SU-DHL-6 (cell line): ENCODE data around the gene CADPS.

Experiments used
- H2AFZ ChIP-seq: fragments of 200-600 bp; sonication (generic); 2 replicates; pipeline ENCODE4 v1.6.1; 2014; ENCODE audit warnings: low read depth, mild to moderate bottlenecking, moderate library complexity, mixed read lengths, antibody characterized with exemption, low read length; ENCODE audit not compliant: severe bottlenecking
- H3F3A ChIP-seq: fragments of 200-600 bp; shearing (Covaris generic); 2 replicates; pipeline ENCODE4 v1.6.0; 2016; ENCODE audit warnings: antibody characterized with exemption, mild to moderate bottlenecking; ENCODE audit not compliant: insufficient read depth
- H3K27ac ChIP-seq: fragments of 200-600 bp; sonication (generic); 2 replicates; pipeline ENCODE4 v1.5.1; 2016; ENCODE audit warnings: low read depth, mild to moderate bottlenecking, low read length, moderate library complexity, mixed read lengths
- H3K27me3 ChIP-seq: fragments of 200-600 bp; sonication (generic), shearing (Covaris generic); 2 replicates; pipeline ENCODE4 v1.6.0; 2014; ENCODE audit warnings: mild to moderate bottlenecking, low read length
- H3K36me3 ChIP-seq: fragments of 200-600 bp; sonication (generic); 2 replicates; pipeline ENCODE4 v1.6.1; 2014; ENCODE audit warnings: mild to moderate bottlenecking, low read length, mixed read lengths
- H3K4me2 ChIP-seq: fragments of 300-600, 200-600 bp; shearing (Covaris generic), sonication (generic); 2 replicates; pipeline ENCODE4 v1.6.0; 2014; ENCODE audit warnings: low read length, low read depth, mild to moderate bottlenecking; ENCODE audit not compliant: poor library complexity, severe bottlenecking
- H3K4me3 ChIP-seq: fragments of 200-600 bp; sonication (generic); 2 replicates; pipeline ENCODE4 v1.5.1; 2014; ENCODE audit warnings: antibody characterized with exemption, low read length, mild to moderate bottlenecking, mixed read lengths; ENCODE audit not compliant: insufficient read depth, poor library complexity, severe bottlenecking
- H3K79me2 ChIP-seq: fragments of 200-600 bp; sonication (generic); 2 replicates; pipeline ENCODE4 v1.6.1; 2014; ENCODE audit warnings: mild to moderate bottlenecking, low read length, moderate library complexity; ENCODE audit not compliant: insufficient read depth
- H3K9ac ChIP-seq: fragments of 200-600 bp; sonication (generic); 2 replicates; pipeline ENCODE4 v1.7.0; 2014; ENCODE audit warnings: mild to moderate bottlenecking, low read length
- H3K9me2 ChIP-seq: fragments of 200-600 bp; sonication (generic); replicated peaks from 2 replicates; pipeline ENCODE4 v1.6.1; 2014; ENCODE audit warnings: low read length; ENCODE audit not compliant: insufficient read depth
- H3K9me3 ChIP-seq: fragments of 200-600 bp; sonication (generic); 2 replicates; pipeline ENCODE4 v1.6.1; 2014; ENCODE audit warnings: low read length, mixed read lengths; ENCODE audit not compliant: insufficient read depth
- H4K20me1 ChIP-seq: fragments of 200-600 bp; sonication (generic); 2 replicates; pipeline ENCODE4 v1.6.1; 2014; ENCODE audit warnings: low read depth, mild to moderate bottlenecking, antibody characterized with exemption, low read length, moderate library complexity, mixed read lengths
- CTCF ChIP-seq: fragments of 200-600 bp; sonication (generic); IDR thresholded peaks from one replicate; pipeline ENCODE4 v1.5.1; 2017; ENCODE audit warnings: antibody characterized with exemption, mild to moderate bottlenecking, low read length, moderate library complexity; ENCODE audit not compliant: insufficient read depth, poor library complexity, severe bottlenecking
- EZH2phosphoT487 ChIP-seq: fragments of 200-600 bp; sonication (generic), shearing (Covaris generic); conservative IDR thresholded peaks from 2 replicates; pipeline ENCODE4 v1.6.1; 2018; ENCODE audit warnings: mild to moderate bottlenecking, antibody characterized with exemption, low read length, moderate library complexity, mixed read lengths

CADPS gene

GRCh38 chr3:62587579-62588031 is 287.6 kb downstream of the CADPS start:
- no peak overlapping the region for H2AFZ ChIP-seq

GRCh38 chr3:62587169-62587568 is 288.0 kb downstream of the CADPS start:
- no peaks in the 10 kb centered on the region for H4K20me1 ChIP-seq
- no peaks in the 10 kb centered on the region for H3K9me3 ChIP-seq
- H3K4me2 ChIP-seq = no peak overlapping the region
- peaks cover 3% of the 10 kb centered on the region; the same call in 1 of the 2 replicates for H3K36me3 ChIP-seq
- H3K9ac ChIP-seq = no peak overlapping the region
- no peak overlapping the region for H2AFZ ChIP-seq
- H3K79me2 ChIP-seq = no peaks in the 10 kb centered on the region
- no peak overlapping the region for H3K4me3 ChIP-seq
- no peaks in the 10 kb centered on the region for H3K9me2 ChIP-seq
- H3K27me3 ChIP-seq = no peaks in the 10 kb centered on the region
- H3F3A ChIP-seq = no peaks in the 10 kb centered on the region
- no peak overlapping the region for H3K27ac ChIP-seq
- TF ChIP-seq CTCF (no peak), EZH2phosphoT487 (no peak)

More at GRCh38 chr3:62587579-62588031, 287.6 kb downstream of the CADPS start:
- no peaks in the 10 kb centered on the region for H3K79me2 ChIP-seq
- H3K9me2 ChIP-seq = no peaks in the 10 kb centered on the region
- H3K4me2 ChIP-seq = no peak overlapping the region
- H3K9ac ChIP-seq = no peak overlapping the region
- no peaks in the 10 kb centered on the region for H4K20me1 ChIP-seq
- no peaks in the 10 kb centered on the region for H3F3A ChIP-seq
- H3K27me3 ChIP-seq = no peaks in the 10 kb centered on the region
- H3K36me3 ChIP-seq = 0 out of 2 replicates have a peak, but pooled peaks cover 3% of the 10 kb centered on the region
- no peak overlapping the region for H3K27ac ChIP-seq
- no peaks in the 10 kb centered on the region for H3K9me3 ChIP-seq
- H3K4me3 ChIP-seq = no peak overlapping the region
- TF ChIP-seq EZH2phosphoT487 = no peak

GRCh38 chr3:62586356-62586755 is 288.9 kb downstream of the CADPS start:
- Histone ChIP-seq H3K36me3 (peaks cover 3% of the 10 kb centered on the region; the same call in 1 of the 2 replicates), H3K27ac (no peak overlapping the region), H3K4me3 (no peak overlapping the region), H3K27me3 (no peaks in the 10 kb centered on the region), H3K79me2 (no peaks in the 10 kb centered on the region), H3F3A (no peaks in the 10 kb centered on the region), H4K20me1 (no peaks in the 10 kb centered on the region), H3K9ac (no peak overlapping the region), H2AFZ (no peak overlapping the region), H3K9me2 (no peaks in the 10 kb centered on the region), H3K4me2 (no peak overlapping the region), H3K9me3 (no peaks in the 10 kb centered on the region)
- TF ChIP-seq CTCF (no peak), EZH2phosphoT487 (no peak)

- no peak for TF ChIP-seq EZH2phosphoT487
- no peak for TF ChIP-seq CTCF
- Histone ChIP-seq H3K9me2 (no peaks in the 10 kb centered on the region), H3K27ac (no peak overlapping the region), H3K79me2 (no peaks in the 10 kb centered on the region), H3K36me3 (peaks cover 3% of the 10 kb centered on the region; the same call in 1 of the 2 replicates), H3K27me3 (no peaks in the 10 kb centered on the region), H3K9me3 (no peaks in the 10 kb centered on the region), H3K4me3 (no peak overlapping the region), H4K20me1 (no peaks in the 10 kb centered on the region), H3K9ac (no peak overlapping the region), H2AFZ (no peak overlapping the region), H3K4me2 (no peak overlapping the region), H3F3A (no peaks in the 10 kb centered on the region)
Measured at GRCh38 chr3:62585861-62586260, 289.4 kb downstream of the CADPS start.
